Lung (tissue), 12 donors: ENCODE measurements around the gene NRP2. TPM values are rescaled to one million over a fixed set of nuclear protein-coding genes. Genes with fewer than 3 reads are reported as not detected.

ENCODE experiments used
- ATAC-seq: fragments of 200-7000 bp; cut with Tn5 transposase; one replicate; pipeline ENCODE4 v1.9.1; 2020; ENCODE audit warnings: moderate number of reproducible peaks; ENCODE audit not compliant: insufficient read depth, low FRiP score
- DNase-seq, 3 donors: peaks; one replicate each; pipeline ENCODE4 v3.0.0-alpha.2; 2013 to 2017
- H3K27ac ChIP-seq, 2 donors: one replicate each; pipeline ENCODE4 v1.5.1; 2013; ENCODE audit warnings: mild to moderate bottlenecking in 2 of 2, moderate library complexity in 2 of 2, control low read depth in 1 of 2, inconsistent platforms in 1 of 2, low read depth in 1 of 2, low read length in 1 of 2
- H3K27me3 ChIP-seq, 3 donors: one replicate each; pipeline ENCODE4 v1.5.1; 2013; ENCODE audit warnings: low read length in 2 of 3; ENCODE audit not compliant: control insufficient read depth in 3 of 3, insufficient read depth in 3 of 3
- H3K36me3 ChIP-seq, 4 donors: one replicate each; pipeline ENCODE4 v1.5.1; 2013; ENCODE audit warnings: low read length in 4 of 4, mild to moderate bottlenecking in 1 of 4, moderate library complexity in 1 of 4; ENCODE audit not compliant: control insufficient read depth in 4 of 4, insufficient read depth in 4 of 4
- H3K4me1 ChIP-seq, 5 donors: one replicate each; pipeline ENCODE4 v1.5.1; 2013; ENCODE audit warnings: low read length in 5 of 5, mild to moderate bottlenecking in 2 of 5, moderate library complexity in 1 of 5; ENCODE audit not compliant: control insufficient read depth in 5 of 5, insufficient read depth in 5 of 5
- H3K4me3 ChIP-seq: one replicate; pipeline ENCODE4 v1.5.1; 2013; ENCODE audit warnings: mild to moderate bottlenecking, control low read depth, moderate library complexity
- H3K9ac ChIP-seq, 2 donors: one replicate each; pipeline ENCODE4 v1.5.1; 2013; ENCODE audit warnings: low read length in 2 of 2, control low read depth in 1 of 2; ENCODE audit not compliant: insufficient read depth in 1 of 2
- H3K9me3 ChIP-seq, 4 donors: one replicate each; pipeline ENCODE4 v1.5.1; 2013; ENCODE audit warnings: low read length in 3 of 4, mild to moderate bottlenecking in 1 of 4, moderate library complexity in 1 of 4; ENCODE audit not compliant: control insufficient read depth in 4 of 4, insufficient read depth in 3 of 4
- WGBS, 2 donors: extraction: QIAGEN DNeasy Blood & Tissue Kit; methylation state at CpG; one replicate each; pipeline ENCODE4 v1.1.7; 2013; 5-methylcytosine and 5-hydroxymethylcytosine counted together
- polyA plus RNA-seq, 2 donors: library from polyadenylated mRNA; stranded (reverse); fragments of 200-250 nt; gene quantifications; one replicate each; pipeline ENCODE4 v1.2.1, GENCODE V29; 2013
- total RNA-seq, 2 donors: library from RNA; depleted of rRNA in 1 of 2; stranded (reverse); fragments of >200 nt in 1 of 2; gene quantifications; one replicate each; pipeline ENCODE4 v1.2.1, GENCODE V29; 2014 to 2021
- TF ChIP-seq, protein P1 (sequence below): IDR thresholded peaks from 2 replicates; pipeline ENCODE4 v1.5.1; 2012; ENCODE audit warnings: mild to moderate bottlenecking; ENCODE audit errors: control extremely low read depth, extremely low read depth
- donor health status: control.
- donor health status: control.
- donor health status: Bipolar disorder and iron deficiency.
- donor health status: healthy.
- donor health status: DM: yes; HTN: yes; CAD: no.

Gene NRP2
- total and polyA plus RNA-seq, 4 donors: 20.4 to 125 (median 63.2) TPM

DNA sequence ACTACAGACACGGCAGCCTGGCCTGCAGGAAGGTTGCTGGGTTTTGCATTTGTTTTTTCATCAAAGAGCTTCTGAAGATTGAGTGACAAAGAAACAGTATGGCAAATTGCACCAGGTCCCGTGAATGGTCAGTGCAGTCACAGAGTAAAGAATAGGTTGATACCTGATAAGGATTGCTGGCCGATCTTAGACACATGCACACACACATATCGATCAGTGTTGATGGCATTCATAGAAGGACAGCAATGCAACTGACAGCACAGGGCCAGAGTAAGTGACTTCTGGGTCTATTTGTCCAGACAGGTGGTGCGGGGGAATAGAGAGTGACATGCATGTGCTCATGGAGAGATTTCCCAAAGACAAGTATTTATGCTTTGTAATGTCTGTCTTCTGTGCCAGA is 42.8 kb downstream of the NRP2 start:
- WGBS, 2 donors: 96 to 97% methylated on average over 5 of the region's 5 CpGs
- no peak for ATAC-seq
- Histone ChIP-seq H3K27ac (no peak overlapping the region), H3K4me3 (no peak overlapping the region), H3K9me3 (peaks cover 0 to 4% (median 0%) of the 10 kb centered on the region in 4 donors), H3K36me3 (peaks cover 0 to 45% (median 37%) of the 10 kb centered on the region in 4 donors), H3K4me1 (peaks cover 0 to 20% (median 6%) of the 10 kb centered on the region in 5 donors), H3K9ac (no peak overlapping the region), H3K27me3 (no peaks in the 10 kb centered on the region)
- TF ChIP-seq, protein P1, sequence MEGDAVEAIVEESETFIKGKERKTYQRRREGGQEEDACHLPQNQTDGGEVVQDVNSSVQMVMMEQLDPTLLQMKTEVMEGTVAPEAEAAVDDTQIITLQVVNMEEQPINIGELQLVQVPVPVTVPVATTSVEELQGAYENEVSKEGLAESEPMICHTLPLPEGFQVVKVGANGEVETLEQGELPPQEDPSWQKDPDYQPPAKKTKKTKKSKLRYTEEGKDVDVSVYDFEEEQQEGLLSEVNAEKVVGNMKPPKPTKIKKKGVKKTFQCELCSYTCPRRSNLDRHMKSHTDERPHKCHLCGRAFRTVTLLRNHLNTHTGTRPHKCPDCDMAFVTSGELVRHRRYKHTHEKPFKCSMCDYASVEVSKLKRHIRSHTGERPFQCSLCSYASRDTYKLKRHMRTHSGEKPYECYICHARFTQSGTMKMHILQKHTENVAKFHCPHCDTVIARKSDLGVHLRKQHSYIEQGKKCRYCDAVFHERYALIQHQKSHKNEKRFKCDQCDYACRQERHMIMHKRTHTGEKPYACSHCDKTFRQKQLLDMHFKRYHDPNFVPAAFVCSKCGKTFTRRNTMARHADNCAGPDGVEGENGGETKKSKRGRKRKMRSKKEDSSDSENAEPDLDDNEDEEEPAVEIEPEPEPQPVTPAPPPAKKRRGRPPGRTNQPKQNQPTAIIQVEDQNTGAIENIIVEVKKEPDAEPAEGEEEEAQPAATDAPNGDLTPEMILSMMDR: no peak
- DNase-seq: no peak

DNA sequence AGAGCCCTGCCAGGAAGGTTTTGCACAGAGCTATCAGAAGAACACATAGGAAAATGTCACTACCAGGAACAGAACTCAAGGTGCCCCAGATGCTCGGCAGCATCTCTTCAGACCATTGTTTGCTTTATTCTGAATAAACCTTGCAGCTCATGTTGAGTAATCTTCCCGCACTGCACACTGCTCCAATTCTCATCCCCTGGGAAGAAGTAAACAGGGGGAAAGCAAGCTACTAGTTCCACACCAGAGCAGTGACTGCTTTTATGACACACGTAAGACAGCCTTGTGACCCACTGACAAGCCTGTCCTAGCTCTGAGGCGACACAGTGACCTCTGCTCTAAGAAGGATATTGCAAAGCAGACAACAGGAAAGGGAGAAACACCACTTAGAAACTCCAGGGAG is 44.2 kb downstream of the NRP2 start:
- Histone ChIP-seq H3K4me3 (no peak overlapping the region), H3K27me3 (no peaks in the 10 kb centered on the region), H3K27ac (no peak overlapping the region), H3K36me3 (peaks cover 0 to 49% (median 43%) of the 10 kb centered on the region in 4 donors), H3K9ac (no peak overlapping the region), H3K4me1 (peaks cover 0 to 23% (median 9%) of the 10 kb centered on the region in 5 donors), H3K9me3 (peaks cover 0 to 2% (median 0%) of the 10 kb centered on the region in 4 donors)
- 90 to 91% methylated on average over 4 of the region's 4 CpGs for WGBS, 2 donors
- DNase-seq (no peak), ATAC-seq (no peak)
- TF ChIP-seq, protein P1: no peak

DNA sequence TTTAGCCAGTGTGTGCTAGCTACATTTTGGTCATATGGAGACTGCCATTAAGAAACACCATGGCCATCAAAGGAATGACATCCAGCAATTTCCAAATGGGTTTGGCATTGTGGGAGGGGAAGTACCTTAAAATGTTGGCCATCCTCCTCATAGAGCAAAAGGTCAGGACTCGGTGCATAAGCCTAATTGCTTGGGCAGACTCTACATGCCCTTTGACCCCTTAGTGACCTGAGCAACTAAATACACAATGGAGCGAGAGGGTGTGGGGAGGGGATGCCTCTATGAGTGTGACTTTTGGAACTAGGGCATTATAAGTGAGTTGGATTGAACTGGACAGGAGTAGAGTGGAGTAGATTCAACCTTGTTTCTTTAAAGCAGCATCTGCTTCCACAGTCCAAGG is 44.9 kb downstream of the NRP2 start:
- no peak overlapping the region for H3K4me3 ChIP-seq
- no peak overlapping the region for H3K9ac ChIP-seq
- WGBS, 2 donors: 92 to 97% methylated on average over 2 of the region's 2 CpGs
- peaks cover 0 to 2% (median 0%) of the 10 kb centered on the region in 4 donors for H3K9me3 ChIP-seq
- ATAC-seq (no peak), DNase-seq (no peak)
- no peak overlapping the region for H3K27ac ChIP-seq
- H3K4me1 ChIP-seq: peaks cover 0 to 23% (median 9%) of the 10 kb centered on the region in 5 donors
- no peaks in the 10 kb centered on the region for H3K27me3 ChIP-seq
- H3K36me3 ChIP-seq: peaks cover 0 to 51% (median 43%) of the 10 kb centered on the region in 4 donors
- TF ChIP-seq, protein P1: no peak

DNA sequence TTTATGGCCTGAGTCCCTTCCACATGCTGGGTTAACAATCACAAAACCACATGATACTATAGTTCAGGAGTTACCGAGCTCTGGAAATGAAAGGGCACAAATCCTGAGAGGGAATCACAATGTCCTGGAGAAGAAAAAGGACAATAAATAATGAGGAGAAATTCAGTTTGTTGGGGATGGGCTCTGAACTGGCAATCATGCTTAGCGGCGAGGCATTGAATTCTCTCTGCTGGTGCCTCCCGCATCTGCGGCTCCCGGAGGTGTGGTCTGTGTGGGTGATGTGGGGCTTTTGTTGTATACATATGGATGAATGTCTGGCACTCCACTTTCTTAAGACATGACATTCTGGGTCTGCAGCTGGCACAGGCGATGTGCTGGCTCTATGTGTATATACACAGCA is 46.1 kb downstream of the NRP2 start:
- H3K4me3 ChIP-seq: no peak overlapping the region
- H3K27ac ChIP-seq: no peak overlapping the region
- no peak for DNase-seq
- no peak for ATAC-seq
- H3K36me3 ChIP-seq: peaks cover 0 to 50% (median 43%) of the 10 kb centered on the region in 4 donors
- TF ChIP-seq, protein P1: no peak
- 94 to 98% methylated on average over 7 of the region's 7 CpGs for WGBS, 2 donors
- peaks cover 0 to 2% (median 0%) of the 10 kb centered on the region in 4 donors for H3K9me3 ChIP-seq
- H3K9ac ChIP-seq: no peak overlapping the region
- H3K4me1 ChIP-seq: peaks cover 0 to 28% (median 10%) of the 10 kb centered on the region in 5 donors
- no peaks in the 10 kb centered on the region for H3K27me3 ChIP-seq
